Subcutaneous adipose tissue (tissue), 4 donors: ENCODE data around the gene GADL1. TPM values are rescaled to one million over a fixed set of nuclear protein-coding genes. Genes with fewer than 3 reads are reported as not detected.

Experiments
- total RNA-seq, 4 donors: library from RNA; depleted of rRNA; stranded (reverse); fragments of >200 nt; gene quantifications; one replicate each; pipeline ENCODE4 v1.1.0, GENCODE V29; 2016
- TF ChIP-seq, protein P1 (sequence below): fragments of 450-650 bp; IDR thresholded peaks from one replicate; pipeline ENCODE4 v1.5.1; 2016; ENCODE audit warnings: low read depth, mild to moderate bottlenecking, control low read depth, antibody characterized with exemption, moderate library complexity

Gene GADL1
- total RNA-seq, 4 donors from 2014 or later: not detected

- TF ChIP-seq, protein P1, sequence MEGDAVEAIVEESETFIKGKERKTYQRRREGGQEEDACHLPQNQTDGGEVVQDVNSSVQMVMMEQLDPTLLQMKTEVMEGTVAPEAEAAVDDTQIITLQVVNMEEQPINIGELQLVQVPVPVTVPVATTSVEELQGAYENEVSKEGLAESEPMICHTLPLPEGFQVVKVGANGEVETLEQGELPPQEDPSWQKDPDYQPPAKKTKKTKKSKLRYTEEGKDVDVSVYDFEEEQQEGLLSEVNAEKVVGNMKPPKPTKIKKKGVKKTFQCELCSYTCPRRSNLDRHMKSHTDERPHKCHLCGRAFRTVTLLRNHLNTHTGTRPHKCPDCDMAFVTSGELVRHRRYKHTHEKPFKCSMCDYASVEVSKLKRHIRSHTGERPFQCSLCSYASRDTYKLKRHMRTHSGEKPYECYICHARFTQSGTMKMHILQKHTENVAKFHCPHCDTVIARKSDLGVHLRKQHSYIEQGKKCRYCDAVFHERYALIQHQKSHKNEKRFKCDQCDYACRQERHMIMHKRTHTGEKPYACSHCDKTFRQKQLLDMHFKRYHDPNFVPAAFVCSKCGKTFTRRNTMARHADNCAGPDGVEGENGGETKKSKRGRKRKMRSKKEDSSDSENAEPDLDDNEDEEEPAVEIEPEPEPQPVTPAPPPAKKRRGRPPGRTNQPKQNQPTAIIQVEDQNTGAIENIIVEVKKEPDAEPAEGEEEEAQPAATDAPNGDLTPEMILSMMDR: no peak
Measured at GRCh38 chr3:30761374-30761773, 133.1 kb downstream of the GADL1 start.

GRCh38 chr3:30760737-30761136, 133.7 kb downstream of the GADL1 start:
- TF ChIP-seq, protein P1: no peak

DNA sequence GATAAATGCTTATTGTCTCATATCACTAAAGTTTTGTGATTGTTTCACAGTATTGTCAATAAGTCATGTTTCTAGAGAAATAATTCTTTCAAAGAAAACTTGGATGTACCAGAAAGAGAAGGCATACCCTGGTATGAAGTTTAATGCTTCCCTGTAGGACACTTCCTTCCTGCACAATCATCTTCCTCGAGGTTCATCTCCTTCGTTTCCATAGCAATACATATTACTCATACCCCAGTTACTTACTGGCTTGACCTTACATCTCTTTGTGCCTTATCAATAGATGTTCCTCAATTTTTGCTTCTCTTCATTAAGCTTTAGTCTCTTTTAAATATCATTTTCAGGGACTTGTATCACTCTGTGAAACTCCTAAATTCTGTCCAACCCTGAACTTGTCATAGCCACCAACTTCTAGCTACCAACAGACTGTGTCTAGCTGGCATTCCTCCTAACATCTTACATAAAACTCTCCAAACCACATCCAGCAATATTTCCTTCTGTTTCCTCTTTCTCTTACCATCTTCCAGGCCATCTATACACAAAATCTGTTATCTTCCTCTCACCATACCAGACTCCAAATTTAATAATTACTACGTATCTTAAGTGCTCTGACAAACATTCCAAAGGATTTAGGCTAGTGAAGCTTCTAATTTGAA, 134.3 kb downstream of the GADL1 start:
- TF ChIP-seq, protein P1: no peak

DNA sequence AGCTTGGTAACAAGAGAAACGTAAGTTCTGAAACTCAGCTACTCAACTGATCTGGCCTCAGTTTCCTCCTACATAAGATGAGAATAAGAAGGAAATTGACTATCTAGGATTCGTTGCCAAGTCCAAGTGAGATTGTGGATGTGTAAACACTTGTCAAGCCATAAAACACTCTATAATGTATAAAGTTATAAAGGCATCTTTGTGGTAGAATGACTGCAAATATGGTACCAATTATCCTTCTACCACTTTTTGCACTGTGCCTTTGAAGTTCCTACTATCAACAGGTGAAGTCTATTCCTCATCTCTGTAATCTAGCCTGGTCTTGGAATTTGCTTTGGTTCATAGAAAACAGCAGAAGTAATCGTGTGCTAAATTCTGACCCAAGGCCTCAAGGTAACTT, 138.2 kb downstream of the GADL1 start:
- TF ChIP-seq, protein P1: no peak

GRCh38 chr3:30754426-30754825, 140.0 kb downstream of the GADL1 start:
- TF ChIP-seq, protein P1: no peak

GRCh38 chr3:30753766-30754165, 140.7 kb downstream of the GADL1 start:
- TF ChIP-seq, protein P1: no peak

- TF ChIP-seq, protein P1: no peak
Measured at GRCh38 chr3:30752970-30753369, 141.5 kb downstream of the GADL1 start.
